ENCODE measurements around the gene GNAO1.

DNA sequence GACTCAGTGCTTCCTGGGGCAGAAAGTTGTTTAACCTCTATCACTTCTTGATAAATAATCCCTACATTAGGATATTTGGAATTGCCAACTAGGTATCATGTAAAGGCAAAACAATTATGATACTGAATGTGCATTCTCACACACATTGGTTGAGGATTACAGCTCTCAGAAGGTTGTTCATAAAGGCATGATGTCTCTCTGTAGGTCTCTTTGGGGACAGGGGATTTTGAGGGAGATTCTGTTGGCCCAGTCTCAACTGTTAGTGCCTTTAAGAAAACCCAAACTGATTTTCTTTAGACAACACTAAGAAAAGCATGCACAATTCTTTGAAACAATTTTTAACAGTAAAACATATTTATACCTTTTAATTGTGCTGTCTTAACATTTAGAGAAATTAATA lies 56.5 kb downstream of the GNAO1 start:
- TF ChIP-seq, protein P1, sequence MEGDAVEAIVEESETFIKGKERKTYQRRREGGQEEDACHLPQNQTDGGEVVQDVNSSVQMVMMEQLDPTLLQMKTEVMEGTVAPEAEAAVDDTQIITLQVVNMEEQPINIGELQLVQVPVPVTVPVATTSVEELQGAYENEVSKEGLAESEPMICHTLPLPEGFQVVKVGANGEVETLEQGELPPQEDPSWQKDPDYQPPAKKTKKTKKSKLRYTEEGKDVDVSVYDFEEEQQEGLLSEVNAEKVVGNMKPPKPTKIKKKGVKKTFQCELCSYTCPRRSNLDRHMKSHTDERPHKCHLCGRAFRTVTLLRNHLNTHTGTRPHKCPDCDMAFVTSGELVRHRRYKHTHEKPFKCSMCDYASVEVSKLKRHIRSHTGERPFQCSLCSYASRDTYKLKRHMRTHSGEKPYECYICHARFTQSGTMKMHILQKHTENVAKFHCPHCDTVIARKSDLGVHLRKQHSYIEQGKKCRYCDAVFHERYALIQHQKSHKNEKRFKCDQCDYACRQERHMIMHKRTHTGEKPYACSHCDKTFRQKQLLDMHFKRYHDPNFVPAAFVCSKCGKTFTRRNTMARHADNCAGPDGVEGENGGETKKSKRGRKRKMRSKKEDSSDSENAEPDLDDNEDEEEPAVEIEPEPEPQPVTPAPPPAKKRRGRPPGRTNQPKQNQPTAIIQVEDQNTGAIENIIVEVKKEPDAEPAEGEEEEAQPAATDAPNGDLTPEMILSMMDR (conservative IDR thresholded peaks at IDR 0.05), result no peak
- no peak for TF ChIP-seq ZFX (IDR thresholded peaks at IDR 0.05)
